Mucosa of descending colon (tissue), 3 donors: Measurements from ENCODE around the gene ACAT2. TPM values are rescaled to one million over a fixed set of nuclear protein-coding genes. Genes with fewer than 3 reads are reported as not detected.
A peak's percentile ranks its signal among the peaks of the same experiment; 100 is the strongest.

Experiments used
- ATAC-seq: fragments of 200-7000 bp; cut with Tn5 transposase; one replicate; pipeline ENCODE4 v1.9.1; 2020; ENCODE audit warnings: mild to moderate bottlenecking, moderate library complexity
- DNase-seq, 3 donors: peaks; one replicate each; pipeline ENCODE4 v3.0.0-alpha.2; 2020
- H3K36me3 ChIP-seq: fragments of 200-600 bp; one replicate; pipeline ENCODE4 v1.8.0; 2021; ENCODE audit warnings: low read depth, mild to moderate bottlenecking
- H3K4me1 ChIP-seq: fragments of 200-600 bp; one replicate; pipeline ENCODE4 v1.8.0; 2021; ENCODE audit warnings: low read depth, mild to moderate bottlenecking
- H3K4me3 ChIP-seq: fragments of 200-600 bp; one replicate; pipeline ENCODE4 v1.8.0; 2021; ENCODE audit warnings: mild to moderate bottlenecking
- H3K9me3 ChIP-seq: fragments of 200-600 bp; one replicate; pipeline ENCODE4 v1.8.0; 2021; ENCODE audit warnings: mild to moderate bottlenecking
- intact Hi-C, 2 donors: fragments of 100-400 bp; cut with DNase I in 1 of 2; cut with micrococcal nuclease in 1 of 2; formaldehyde crosslinking; loops; one replicate each; pipeline versions ENCODE4 v1.11.0 to v1.11.1; 2022; cut with DNase I, micrococcal nuclease
- total RNA-seq, 3 donors: library from RNA; stranded (reverse); fragmentation: NEBNext Ultra II Directional in 2 of 3; extraction: Animal tissue kit (Norgen Biotek cat#: 25700) in 2 of 3; gene quantifications; one replicate each; pipeline versions ENCODE4 v1.2.1 to v1.2.4, GENCODE V29; 2021 to 2023
- TF ChIP-seq, protein P1 (sequence below): fragments of 200-600 bp; IDR thresholded peaks from one replicate; pipeline ENCODE4 v1.8.0; 2022; ENCODE audit warnings: antibody characterized with exemption, mild to moderate bottlenecking
- donor health status: DM: no; HTN: no; CAD: no; lungs with moderate emphysema.
- donor health status: DM: no; HTN: no; CAD: no.
- donor health status: DM: no; HTN: yes; CAD: no.

The ACAT2 gene
- total RNA-seq, 3 donors from 2014 or later: 31.3 to 94.1 (median 71.1) TPM

DNA sequence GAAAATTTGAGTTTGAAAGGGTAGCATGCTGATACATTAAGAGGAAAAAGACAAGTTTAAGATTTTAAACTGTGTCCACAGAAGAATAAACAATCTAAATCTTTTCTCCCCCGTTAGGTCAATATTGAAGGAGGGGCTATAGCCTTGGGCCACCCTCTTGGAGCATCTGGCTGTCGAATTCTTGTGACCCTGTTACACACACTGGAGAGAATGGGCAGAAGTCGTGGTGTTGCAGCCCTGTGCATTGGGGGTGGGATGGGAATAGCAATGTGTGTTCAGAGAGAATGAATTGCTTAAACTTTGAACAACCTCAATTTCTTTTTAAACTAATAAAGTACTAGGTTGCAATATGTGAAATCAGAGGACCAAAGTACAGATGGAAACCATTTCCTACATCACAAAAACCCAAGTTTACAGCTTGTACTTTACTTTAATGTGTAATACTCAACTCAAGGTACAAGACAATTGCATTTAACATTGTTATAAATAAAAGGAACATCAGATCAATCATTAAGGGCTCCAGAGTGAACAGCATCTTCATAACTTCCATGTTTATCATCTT lies 16.8 kb downstream of the ACAT2 start:
- no peak for DNase-seq
- peak; percentile 8 for ATAC-seq
- TF ChIP-seq, protein P1, sequence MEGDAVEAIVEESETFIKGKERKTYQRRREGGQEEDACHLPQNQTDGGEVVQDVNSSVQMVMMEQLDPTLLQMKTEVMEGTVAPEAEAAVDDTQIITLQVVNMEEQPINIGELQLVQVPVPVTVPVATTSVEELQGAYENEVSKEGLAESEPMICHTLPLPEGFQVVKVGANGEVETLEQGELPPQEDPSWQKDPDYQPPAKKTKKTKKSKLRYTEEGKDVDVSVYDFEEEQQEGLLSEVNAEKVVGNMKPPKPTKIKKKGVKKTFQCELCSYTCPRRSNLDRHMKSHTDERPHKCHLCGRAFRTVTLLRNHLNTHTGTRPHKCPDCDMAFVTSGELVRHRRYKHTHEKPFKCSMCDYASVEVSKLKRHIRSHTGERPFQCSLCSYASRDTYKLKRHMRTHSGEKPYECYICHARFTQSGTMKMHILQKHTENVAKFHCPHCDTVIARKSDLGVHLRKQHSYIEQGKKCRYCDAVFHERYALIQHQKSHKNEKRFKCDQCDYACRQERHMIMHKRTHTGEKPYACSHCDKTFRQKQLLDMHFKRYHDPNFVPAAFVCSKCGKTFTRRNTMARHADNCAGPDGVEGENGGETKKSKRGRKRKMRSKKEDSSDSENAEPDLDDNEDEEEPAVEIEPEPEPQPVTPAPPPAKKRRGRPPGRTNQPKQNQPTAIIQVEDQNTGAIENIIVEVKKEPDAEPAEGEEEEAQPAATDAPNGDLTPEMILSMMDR: no peak
- Histone ChIP-seq H3K4me3 (no peak overlapping the region), H3K9me3 (no peaks in the 10 kb centered on the region), H3K4me1 (peaks cover 5% of the 10 kb centered on the region), H3K36me3 (peaks cover 15% of the 10 kb centered on the region)
- intact Hi-C loops: no loop called here

DNA sequence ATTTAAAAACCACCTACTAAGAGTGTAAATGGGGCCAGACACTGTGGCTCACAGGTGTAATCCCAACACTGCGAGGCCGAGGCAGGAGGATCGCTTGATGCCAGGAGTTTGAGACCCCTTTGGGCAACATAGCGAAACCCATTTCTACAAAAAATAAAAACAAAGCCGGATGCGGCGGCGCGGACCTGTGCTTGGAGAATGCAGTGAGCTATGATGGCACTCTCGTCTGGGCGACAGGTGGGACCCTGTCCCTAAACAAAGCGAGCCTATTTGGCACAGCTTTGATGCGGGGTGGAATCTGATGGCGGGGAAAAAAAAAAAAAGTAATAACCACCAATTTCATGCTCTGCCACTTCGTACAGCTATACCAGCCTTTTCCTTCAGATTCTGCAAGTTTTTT lies 26.4 kb downstream of the ACAT2 start:
- ATAC-seq (no peak), DNase-seq (peak in 2 of 3 donors; percentile 35 to 53)
- H3K4me3 ChIP-seq: peak overlapping the region; percentile 99
- TF ChIP-seq, protein P1: no peak
- peaks cover 30% of the 10 kb centered on the region for H3K4me1 ChIP-seq
- no peaks in the 10 kb centered on the region for H3K9me3 ChIP-seq
- intact Hi-C loops: loop anchor here in 1 of 2 donors (5.0 to 10.0 kb wide), 2 partner anchors 53 to 96 kb away; partner anchors contain the start of gene SOD2
- peaks cover 4% of the 10 kb centered on the region for H3K36me3 ChIP-seq

DNA sequence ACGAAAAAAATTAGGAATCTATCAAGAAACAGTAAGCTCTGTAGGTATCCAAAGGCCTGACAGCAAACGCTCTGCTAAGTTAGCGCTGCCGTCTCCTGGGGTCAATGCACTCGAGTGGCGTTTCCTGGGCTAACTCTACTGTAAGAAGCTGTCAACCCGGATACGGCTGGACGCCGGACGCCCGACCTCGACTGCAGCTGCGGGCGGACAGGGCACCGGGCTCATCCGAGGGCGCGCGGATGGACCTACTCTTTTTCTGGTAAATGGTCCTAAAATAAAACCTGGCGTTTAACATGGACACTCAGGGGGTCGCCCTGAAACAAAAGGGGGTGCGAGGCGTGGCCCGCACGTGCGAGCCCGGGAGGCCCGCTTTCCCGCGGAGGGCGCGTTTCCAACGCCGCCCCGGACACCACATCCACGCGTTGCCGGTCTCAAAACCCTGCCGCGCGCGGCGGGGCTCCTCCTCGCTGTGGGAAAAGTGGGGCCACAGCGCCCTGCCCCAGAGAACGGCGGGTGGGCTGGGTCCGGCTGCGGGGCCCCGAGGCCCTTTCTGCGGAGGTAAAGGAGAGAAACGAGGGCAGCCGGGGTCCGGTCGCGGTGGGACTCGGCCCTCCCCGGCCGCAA lies 27.0 kb downstream of the ACAT2 start:
- peak; percentile 72 to 78 (median 75) for DNase-seq
- peak; percentile 32 for ATAC-seq
- no peaks in the 10 kb centered on the region for H3K9me3 ChIP-seq
- intact Hi-C loops: loop anchor here in 1 of 2 donors (5.0 to 10.0 kb wide), 2 partner anchors 54 to 97 kb away; partner anchors contain the start of gene SOD2
- TF ChIP-seq, protein P1: no peak
- H3K36me3 ChIP-seq: peaks cover 4% of the 10 kb centered on the region
- H3K4me1 ChIP-seq: peaks cover 30% of the 10 kb centered on the region
- peak overlapping the region; percentile 99 for H3K4me3 ChIP-seq

DNA sequence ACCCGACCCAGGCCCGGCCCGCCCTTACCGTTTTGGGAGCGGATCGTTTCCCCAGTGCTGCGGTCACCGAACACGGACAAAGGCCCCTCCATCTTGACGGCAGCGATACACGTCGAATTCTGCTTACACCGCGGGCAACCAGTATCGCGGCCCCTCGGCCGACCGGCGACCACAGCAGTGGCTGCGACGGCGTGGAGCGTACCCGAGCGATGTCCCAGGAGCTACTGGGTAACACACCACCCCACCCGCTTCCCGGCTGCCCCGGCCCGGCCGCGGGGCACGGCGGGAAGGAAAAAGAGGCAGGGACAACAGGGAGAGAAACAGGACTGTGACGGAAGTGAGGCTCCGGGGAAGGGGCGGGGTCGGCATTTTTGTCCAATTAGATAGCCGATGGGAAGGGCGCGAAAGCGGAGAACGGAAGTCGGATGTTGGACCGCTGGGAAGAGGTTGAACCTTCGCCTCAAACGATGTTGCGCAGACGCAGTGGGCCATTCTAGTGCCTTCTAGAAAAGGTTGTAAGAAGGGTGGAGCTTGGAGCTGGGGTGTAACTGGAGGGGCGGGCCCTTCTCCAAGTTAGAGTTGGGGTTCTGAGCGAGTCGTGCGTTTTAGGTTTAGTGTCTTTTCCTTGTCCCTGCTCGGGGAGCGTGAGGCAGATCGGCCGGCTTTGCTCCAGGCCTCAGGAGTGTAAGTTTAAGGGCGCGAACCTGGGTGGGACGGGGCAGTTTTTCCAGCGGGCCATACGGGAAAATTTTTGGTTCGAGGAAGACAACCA lies 27.7 kb downstream of the ACAT2 start, which contains the start of gene TCP1:
Gene TCP1, minus strand, starts transcription at position 226 of the 772 bp plus-strand sequence. Its CDS starts 134 bp downstream, at position 92.
- H3K4me1 ChIP-seq: peaks cover 33% of the 10 kb centered on the region
- H3K36me3 ChIP-seq: peaks cover 4% of the 10 kb centered on the region
- H3K4me3 ChIP-seq: peak within 1 kb of the TSS; percentile 99
- ATAC-seq: peak; percentile 88
- TF ChIP-seq, protein P1: no peak
- intact Hi-C loops: loop anchor here in 1 of 2 donors (5.0 to 10.0 kb wide), 2 partner anchors 55 to 97 kb away; partner anchors contain the start of gene SOD2
- peak; percentile 99 to 100 (median 99) for DNase-seq
- H3K9me3 ChIP-seq: no peaks in the 10 kb centered on the region

DNA sequence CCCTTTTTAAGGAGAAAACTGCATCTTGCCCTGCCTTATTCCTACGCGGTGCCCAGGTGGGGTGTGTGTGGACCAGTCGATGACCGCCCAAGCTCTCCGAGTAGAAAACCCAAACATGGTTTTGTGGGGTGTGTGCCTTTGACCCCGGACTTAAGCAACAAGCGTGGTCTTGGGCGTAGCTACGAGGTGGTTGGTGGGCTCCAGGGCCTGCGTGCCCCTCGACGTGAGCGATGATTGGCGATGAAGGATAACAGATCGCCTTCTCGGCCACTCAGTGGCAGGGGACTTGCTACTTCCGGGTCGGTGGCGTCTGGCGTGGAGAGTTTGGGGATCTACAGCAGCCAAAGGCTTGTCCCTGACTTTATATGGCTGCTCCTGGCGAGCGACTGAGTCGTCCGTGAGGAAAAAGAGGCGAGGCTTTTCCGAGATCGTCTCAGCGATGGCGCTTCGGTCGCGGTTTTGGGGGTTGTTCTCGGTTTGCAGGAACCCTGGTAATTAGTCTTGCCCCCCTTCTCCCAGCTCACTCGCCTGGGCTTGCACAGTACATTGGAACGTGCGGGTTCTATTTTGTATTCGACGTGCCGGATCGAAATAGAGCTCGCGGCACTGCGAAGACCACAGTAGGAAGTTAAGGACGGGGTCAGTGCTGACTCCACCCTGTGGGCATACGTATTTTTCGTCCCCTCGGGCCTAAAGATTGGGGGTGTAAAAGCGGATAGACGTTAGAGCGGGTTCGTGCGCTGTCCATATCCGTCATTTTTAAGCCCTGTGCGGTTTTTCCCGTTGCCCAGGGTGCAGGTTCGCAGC lies 28.5 kb downstream of the ACAT2 start, which contains the start of gene MRPL18:
Gene MRPL18, plus strand, starts transcription at position 319 of the 807 bp plus-strand sequence. Its CDS starts 121 bp downstream, at position 440.
- intact Hi-C loops: no loop called here

More for the DNA sequence above, 28.5 kb downstream of the ACAT2 start, which contains the start of gene MRPL18:
- TF ChIP-seq, protein P1: no peak
- DNase-seq (peak; percentile 90 to 97 (median 91)), ATAC-seq (peak; percentile 87)
- peaks cover 4% of the 10 kb centered on the region for H3K36me3 ChIP-seq
- peak within 1 kb of the TSS; percentile 99 for H3K4me3 ChIP-seq
- H3K9me3 ChIP-seq: no peaks in the 10 kb centered on the region
- H3K4me1 ChIP-seq: peaks cover 33% of the 10 kb centered on the region
